Anterior cingulate cortex (tissue), 58 donors: ENCODE measurements around the gene SLC16A6.
"Not testable (repeated sequence)": the region's sequence is repeated elsewhere in the genome, so short reads cannot be mapped to it uniquely, and the experiment has no call there.

ENCODE experiments used
- DNase-seq, 58 donors: peaks; one replicate each; lab custom pipeline; 2025; lab: John Stamatoyannopoulos, UW

The SLC16A6 gene

GRCh38 chr17:68290955-68291835 is at the start of gene SLC16A6, which contains the start of gene ARSG:
SLC16A6 (minus strand) TSS chr17:68291127; CDS start chr17:68278320, 12,807 bp downstream.
ARSG (plus strand) TSS chr17:68291495; CDS start chr17:68307494, 15,999 bp downstream.
- DNase-seq: peak in 53 of 58 donors; percentile 7 to 83 (median 53)

DNA sequence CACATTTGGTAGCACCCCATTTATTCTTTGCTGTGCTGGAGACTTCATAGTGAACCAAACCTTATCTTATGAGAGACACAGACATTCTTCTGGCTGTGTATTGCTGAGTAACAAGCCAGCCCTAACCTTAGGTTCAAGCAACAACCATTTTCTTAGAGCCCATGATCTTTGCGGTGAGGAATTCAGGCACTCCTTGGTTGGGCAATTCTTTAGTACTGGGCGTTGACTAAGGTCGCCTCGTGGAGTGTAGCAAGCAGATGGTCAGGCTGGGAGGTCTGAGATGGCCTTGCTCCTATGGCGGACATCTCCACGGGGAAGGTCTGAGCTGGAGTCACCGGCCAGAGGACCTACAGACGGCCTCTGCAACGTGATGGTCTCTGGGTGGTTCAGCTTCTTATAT is 43.5 kb upstream of the SLC16A6 start:
- DNase-seq: no peak

- DNase-seq: not testable (repeated sequence)
These were observed 41.0 kb upstream of the SLC16A6 start for GRCh38 chr17:68331932-68332331.

DNA sequence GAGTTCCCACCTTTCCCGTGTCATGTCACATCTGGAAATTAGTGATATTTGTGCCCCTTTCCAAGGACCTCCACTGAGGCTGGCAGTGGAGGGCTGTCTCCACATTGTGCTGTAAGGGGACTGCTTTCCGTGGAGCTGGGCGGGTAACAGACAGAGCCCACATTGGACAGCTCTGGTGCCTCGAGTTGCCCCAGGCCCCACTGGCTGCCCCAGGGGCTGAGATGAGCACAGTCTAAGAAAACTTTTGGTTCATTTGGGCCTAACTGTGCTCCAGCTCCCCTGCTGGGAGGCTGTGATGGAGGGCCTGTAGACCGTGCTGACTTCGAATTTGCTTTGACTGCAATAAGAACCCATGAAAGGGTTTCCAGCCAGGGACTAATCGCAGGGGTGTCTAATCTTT is 38.4 kb upstream of the SLC16A6 start:
- DNase-seq: no peak

DNA sequence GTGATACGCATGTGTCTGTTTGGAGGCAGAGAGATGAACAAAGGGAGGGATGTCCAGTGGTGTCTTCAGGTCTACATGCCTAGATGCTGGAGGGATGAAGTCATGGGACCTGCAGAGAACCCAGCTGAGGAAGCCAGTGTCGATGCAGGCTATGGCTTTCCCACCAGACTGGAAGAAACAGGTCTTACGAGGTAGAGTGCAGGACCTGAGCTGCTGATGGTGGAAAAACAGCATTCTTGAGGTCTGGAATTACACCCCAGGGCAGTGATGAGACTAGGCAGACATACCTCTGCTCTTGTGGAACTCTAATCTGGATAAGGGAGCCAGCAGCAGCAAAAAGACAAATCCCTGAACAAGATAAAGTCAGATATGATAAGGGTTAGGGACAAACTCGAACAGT is 37.7 kb upstream of the SLC16A6 start:
- no peak for DNase-seq

GRCh38 chr17:68327823-68328557 is 37.1 kb upstream of the SLC16A6 start:
- DNase-seq: no peak

GRCh38 chr17:68326681-68327080 is 35.8 kb upstream of the SLC16A6 start:
- DNase-seq: no peak

DNA sequence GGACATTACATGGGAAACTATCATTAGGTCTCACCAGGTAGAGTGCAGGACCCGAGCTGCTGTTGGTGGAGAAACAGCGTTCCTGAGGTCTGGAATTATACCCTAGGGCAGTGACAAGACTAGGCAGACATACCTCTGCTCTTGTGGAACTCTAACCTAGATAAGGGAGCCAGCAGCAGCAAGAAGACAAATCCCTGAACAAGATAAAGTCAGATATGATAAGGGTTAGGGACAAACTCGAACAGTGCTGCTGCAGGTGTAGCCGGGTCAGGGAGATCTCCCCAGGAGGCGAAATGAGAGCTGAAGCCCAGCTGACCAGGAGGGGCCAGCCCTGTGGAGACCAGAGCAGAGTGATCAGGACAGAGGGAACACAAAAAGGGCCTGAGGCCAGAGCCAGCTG is 35.0 kb upstream of the SLC16A6 start:
- DNase-seq: no peak

GRCh38 chr17:68324654-68325336 is 33.9 kb upstream of the SLC16A6 start:
- DNase-seq: no peak

DNA sequence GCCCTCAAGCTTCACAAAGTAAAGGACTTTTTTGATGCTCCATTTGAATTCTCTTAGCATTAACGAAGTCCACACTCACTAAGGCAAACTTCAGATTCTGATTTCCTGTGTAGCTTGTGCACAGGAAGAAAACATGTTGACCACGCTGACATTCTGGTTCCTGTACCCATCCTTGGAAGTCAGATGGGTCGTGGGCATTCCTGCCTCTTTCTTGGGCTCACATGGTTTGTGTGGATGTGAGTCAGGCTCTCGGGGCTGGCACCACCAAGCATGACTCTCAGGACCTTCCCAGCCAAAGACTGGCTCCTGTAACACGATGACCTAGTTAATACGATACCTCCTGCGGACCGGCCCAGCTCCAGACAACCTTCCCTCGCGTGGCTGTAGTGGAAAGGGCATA is 33.2 kb upstream of the SLC16A6 start:
- no peak for DNase-seq

- no peak for DNase-seq
These were observed 31.7 kb upstream of the SLC16A6 start for GRCh38 chr17:68322630-68323029.

- DNase-seq: peak in 1 of 58 donors; percentile 23
These were observed 30.6 kb upstream of the SLC16A6 start for GRCh38 chr17:68321556-68321954.

DNA sequence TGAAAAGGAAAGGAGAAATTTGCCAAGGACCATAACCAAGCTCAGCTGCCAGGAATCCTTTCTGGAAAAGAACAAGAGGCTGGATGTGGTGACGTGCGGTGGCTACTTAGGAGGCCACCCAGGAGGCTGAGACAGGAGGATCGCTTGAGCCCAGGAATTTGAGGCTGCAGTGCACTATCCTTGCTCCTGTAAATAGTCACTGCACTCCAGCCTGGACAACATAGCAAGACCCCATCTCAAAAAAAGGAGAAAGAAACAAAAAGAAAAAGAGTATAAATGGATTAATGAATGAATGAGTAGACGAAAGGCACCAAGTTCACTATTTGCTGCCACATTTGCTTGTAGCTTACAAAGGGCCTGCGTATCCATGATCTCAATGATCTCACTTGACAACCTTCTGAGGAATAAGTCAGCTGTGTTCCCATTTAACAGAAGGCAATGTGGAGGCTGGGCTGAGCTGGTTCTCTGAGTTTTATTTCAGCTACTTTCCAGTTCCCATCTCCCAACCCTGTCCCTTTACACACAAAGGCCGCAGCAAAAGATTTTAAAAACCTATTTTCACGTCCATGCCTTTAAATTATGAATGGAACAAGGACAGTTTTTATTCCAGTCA is 30.1 kb upstream of the SLC16A6 start:
- DNase-seq: no peak

DNA sequence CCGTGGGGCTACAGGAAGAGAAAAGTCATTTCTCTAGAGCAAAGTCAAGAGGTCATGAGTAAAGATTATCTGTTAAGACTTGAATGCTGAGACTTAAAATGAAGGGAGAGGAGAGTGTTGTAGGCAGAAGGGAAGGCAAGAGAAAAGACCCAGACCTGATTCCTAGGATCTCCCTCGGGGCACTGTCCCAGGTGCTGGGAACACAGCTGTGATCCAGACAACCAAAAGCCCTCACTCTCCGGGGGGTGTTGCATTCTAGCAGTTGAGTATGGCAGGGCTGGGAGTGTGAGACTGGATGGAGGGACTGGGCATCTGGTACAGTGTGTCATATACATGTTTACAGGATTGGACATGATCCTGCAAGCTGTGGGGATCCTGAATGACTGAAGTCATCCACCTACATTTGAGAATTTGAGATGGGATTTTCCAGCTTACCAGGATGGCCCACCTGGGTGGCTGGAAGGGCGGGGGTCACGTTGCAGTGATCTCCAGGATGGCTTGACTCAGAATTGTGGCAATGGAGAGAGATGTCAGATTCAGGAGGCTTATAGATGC is 29.5 kb upstream of the SLC16A6 start:
- no peak for DNase-seq

DNA sequence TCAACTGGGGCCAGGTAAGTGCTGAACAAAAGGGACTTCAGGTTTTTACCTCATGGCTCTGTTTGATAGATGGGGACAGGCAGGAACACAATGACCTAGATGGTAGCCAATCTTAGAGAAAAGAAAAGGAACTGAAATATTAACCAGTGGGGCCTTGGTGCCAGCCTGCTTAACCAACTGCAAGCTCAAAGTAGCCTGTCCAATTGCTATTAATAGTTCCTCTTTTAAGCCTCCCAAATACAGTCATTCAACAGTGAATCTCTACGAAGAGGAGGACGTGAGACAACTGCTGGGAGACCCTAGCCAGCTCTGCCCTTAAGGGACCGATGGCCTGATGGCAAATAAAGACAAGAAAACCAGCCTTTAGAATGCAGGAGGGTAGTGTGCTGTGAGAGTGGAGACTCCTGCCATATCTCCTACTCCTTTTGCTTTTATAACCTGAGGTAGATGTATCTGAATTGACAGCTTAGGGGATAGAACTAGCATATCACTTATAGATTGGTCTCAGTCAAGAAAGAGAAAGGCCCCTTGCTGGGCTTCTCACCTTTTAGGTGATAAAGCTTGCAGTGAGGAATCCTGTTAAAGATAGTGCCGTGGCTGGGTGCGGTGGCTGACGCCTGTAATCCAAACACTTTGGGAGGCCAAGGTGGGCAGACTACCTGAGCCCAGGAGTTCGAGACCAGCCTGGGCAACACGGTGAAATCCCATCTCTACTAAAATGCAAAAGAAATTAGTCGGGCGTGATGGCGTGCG is 28.7 kb upstream of the SLC16A6 start:
- DNase-seq: no peak

DNA sequence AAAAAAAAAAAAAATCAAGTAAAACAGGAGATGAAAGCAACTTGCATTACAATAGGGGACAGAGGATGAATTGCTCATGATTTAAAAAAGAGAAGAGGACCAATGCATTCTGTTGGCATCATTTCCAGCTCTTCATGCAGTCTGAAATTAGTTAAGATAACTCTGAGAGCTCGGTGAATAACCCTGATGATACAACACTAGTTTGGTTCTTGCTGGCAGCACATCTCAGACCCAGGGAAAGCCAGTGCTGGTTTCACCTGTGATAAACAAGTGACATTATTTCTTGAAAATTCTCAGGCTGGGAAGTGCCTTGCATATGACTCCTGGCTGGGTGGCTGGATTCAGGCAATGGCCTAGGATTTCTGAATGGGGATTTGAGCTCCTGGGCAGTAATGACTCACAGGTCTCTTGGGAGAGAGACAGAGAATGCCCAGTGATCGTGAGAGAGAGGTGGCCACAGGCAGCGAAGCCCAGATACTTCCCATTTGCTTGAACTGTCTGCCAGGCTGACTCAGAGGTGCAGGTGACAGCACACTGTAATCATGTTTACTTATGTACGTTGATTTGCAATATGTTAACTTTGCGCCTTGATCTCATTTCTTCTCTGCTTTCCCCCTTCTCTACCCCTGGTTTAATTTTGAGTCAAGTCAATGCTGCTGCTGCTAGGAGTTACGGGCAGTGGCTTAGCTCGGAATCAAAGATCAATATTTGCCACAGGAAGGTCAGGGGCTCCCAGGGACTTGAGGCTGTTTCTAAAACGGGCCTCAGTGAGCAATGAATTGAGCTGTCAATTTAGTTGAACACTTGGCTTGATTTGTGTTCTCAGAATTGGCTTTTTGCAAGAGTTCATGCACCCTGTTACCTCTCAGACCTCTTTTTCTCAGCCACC is 27.4 kb upstream of the SLC16A6 start:
- no peak for DNase-seq

DNA sequence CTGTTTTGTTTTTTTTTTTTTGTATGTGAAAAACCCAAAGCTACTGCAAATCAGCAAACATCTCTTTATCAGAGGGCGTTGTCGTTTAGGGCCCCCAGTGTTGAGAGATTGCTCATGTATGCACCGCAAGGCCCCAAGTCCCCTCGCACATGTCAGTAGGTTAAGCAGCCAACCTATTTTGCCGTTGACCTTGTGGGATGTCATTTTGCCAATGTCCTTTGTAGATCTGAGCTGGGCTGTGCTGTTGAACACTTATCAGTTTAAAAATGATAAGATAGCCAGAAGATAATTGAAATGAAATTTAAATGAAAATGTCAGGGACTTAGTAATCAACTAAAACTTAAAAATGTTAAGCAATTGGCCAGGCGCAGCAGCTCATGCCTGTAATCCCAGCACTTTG is 26.5 kb upstream of the SLC16A6 start:
- no peak for DNase-seq

GRCh38 chr17:68315930-68316329 is 25.0 kb upstream of the SLC16A6 start:
- no peak for DNase-seq
